GM23338 (cell line): ENCODE data around the gene HSPB9. TPM values are rescaled to one million over a fixed set of nuclear protein-coding genes. Genes with fewer than 3 reads are reported as not detected.
"Not testable (repeated sequence)": the region's sequence is repeated elsewhere in the genome, so short reads cannot be mapped to it uniquely, and the experiment has no call there.

Experiments used
- ATAC-seq: fragments of 200-7000 bp; cut with Tn5 transposase; 3 replicates; pipeline ENCODE4 v1.9.1; 2020
- DNase-seq: peaks from one replicate; pipeline ENCODE4 v3.0.0-alpha.2; 2015; ENCODE audit warnings: low spot score
- H2AFZ ChIP-seq: fragments of 200-600 bp; sonication (generic); 2 replicates; pipeline ENCODE4 v1.8.0; 2016; ENCODE audit warnings: antibody characterized with exemption, mild to moderate bottlenecking, moderate library complexity
- H3F3A ChIP-seq: fragments of 200-600 bp; sonication (generic); replicated peaks from 2 replicates; pipeline ENCODE4 v1.8.0; 2017; ENCODE audit warnings: antibody characterized with exemption, mixed run types, low read depth
- H3K27ac ChIP-seq: fragments of 200-600 bp; sonication (generic); 2 replicates; pipeline ENCODE4 v1.6.1; 2016; ENCODE audit warnings: low read depth
- H3K27me3 ChIP-seq: fragments of 200-600 bp; sonication (generic); 2 replicates; pipeline ENCODE4 v1.8.0; 2016; ENCODE audit warnings: mild to moderate bottlenecking, mixed run types, moderate library complexity; ENCODE audit not compliant: insufficient read depth
- H3K36me3 ChIP-seq: fragments of 200-600 bp; sonication (generic); 2 replicates; pipeline ENCODE4 v1.8.0; 2016; ENCODE audit warnings: mild to moderate bottlenecking; ENCODE audit not compliant: insufficient read depth
- H3K4me1 ChIP-seq: fragments of 200-600 bp; sonication (generic); 2 replicates; pipeline ENCODE4 v1.8.0; 2016; ENCODE audit warnings: mild to moderate bottlenecking, moderate library complexity; ENCODE audit not compliant: insufficient read depth
- H3K4me2 ChIP-seq: fragments of 200-600 bp; sonication (generic); 2 replicates; pipeline ENCODE4 v1.7.1; 2017; ENCODE audit warnings: mixed run types
- H3K4me3 ChIP-seq: fragments of 200-600 bp; sonication (generic); 2 replicates; pipeline ENCODE4 v1.6.1; 2016; ENCODE audit warnings: mixed run types
- H3K79me2 ChIP-seq: fragments of 200-600 bp; sonication (generic); replicated peaks from 2 replicates; pipeline ENCODE4 v1.8.0; 2017; ENCODE audit warnings: mild to moderate bottlenecking; ENCODE audit not compliant: insufficient read depth
- H3K9me2 ChIP-seq: fragments of 200-600 bp; sonication (generic); 2 replicates; pipeline ENCODE4 v1.8.0; 2017; ENCODE audit not compliant: insufficient read depth
- H4K20me1 ChIP-seq: fragments of 200-600 bp; sonication (generic); replicated peaks from 2 replicates; pipeline ENCODE4 v1.8.0; 2017; ENCODE audit warnings: mild to moderate bottlenecking; ENCODE audit not compliant: insufficient read depth
- H3K27ac Mint-ChIP-seq: 2 replicates; pipeline ENCODE4 v1.8.0; 2020; ENCODE audit warnings: inconsistent platforms, mild to moderate bottlenecking, moderate library complexity, mixed read lengths
- H3K27me3 Mint-ChIP-seq: 3 replicates; pipeline ENCODE4 v1.8.0; 2022; ENCODE audit warnings: low read depth, mild to moderate bottlenecking, moderate library complexity, mixed read lengths, inconsistent platforms; ENCODE audit not compliant: insufficient read depth, poor library complexity
- H3K36me3 Mint-ChIP-seq: 3 replicates; pipeline ENCODE4 v1.8.0; 2021; ENCODE audit warnings: low read depth, mild to moderate bottlenecking, inconsistent platforms, moderate library complexity, mixed read lengths
- H3K4me1 Mint-ChIP-seq: 3 replicates; pipeline ENCODE4 v1.8.0; 2020; ENCODE audit warnings: mild to moderate bottlenecking, inconsistent platforms, mixed read lengths
- H3K4me3 Mint-ChIP-seq: 3 replicates; pipeline ENCODE4 v1.8.0; 2021; ENCODE audit warnings: moderate library complexity, mild to moderate bottlenecking, inconsistent platforms, mixed read lengths
- H3K9me3 Mint-ChIP-seq: 3 replicates; pipeline ENCODE4 v1.8.0; 2020; ENCODE audit warnings: moderate library complexity, mild to moderate bottlenecking, inconsistent platforms, mixed read lengths
- CREB1 ChIP-seq: fragments of 250-450 bp; sonication (Bioruptor Pico); IDR thresholded peaks from 2 replicates; pipeline ENCODE4 v1.5.0; 2020; ENCODE audit warnings: low read depth, mild to moderate bottlenecking, moderate library complexity
- ETS1 ChIP-seq: IDR thresholded peaks from 2 replicates; pipeline ENCODE4 v1.6.1; 2016; ENCODE audit warnings: antibody characterized with exemption
- EZH2 ChIP-seq: fragments of 200-600 bp; sonication (generic); IDR thresholded peaks from one replicate; pipeline ENCODE4 v1.8.0; 2017; ENCODE audit warnings: antibody characterized with exemption, mild to moderate bottlenecking, low read depth; ENCODE audit not compliant: unreplicated experiment
- EZH2phosphoT487 ChIP-seq: fragments of 200-600 bp; sonication (generic); IDR thresholded peaks from one replicate; pipeline ENCODE4 v1.8.1; 2018; ENCODE audit warnings: antibody characterized with exemption; ENCODE audit not compliant: unreplicated experiment
- JUNB ChIP-seq: IDR thresholded peaks from one replicate; pipeline ENCODE4 v1.6.1; 2016; ENCODE audit warnings: antibody characterized with exemption; ENCODE audit not compliant: unreplicated experiment
- NANOG ChIP-seq: IDR thresholded peaks from 2 replicates; pipeline ENCODE4 v1.6.1; 2016; ENCODE audit warnings: antibody characterized with exemption, borderline replicate concordance
- POLR2AphosphoS5 ChIP-seq: IDR thresholded peaks from 2 replicates; pipeline ENCODE4 v1.6.1; 2016; ENCODE audit warnings: antibody characterized with exemption, low read depth
- REST ChIP-seq: IDR thresholded peaks from one replicate; pipeline ENCODE4 v1.6.1; 2018; ENCODE audit warnings: antibody characterized with exemption; ENCODE audit not compliant: unreplicated experiment
- STAT1 ChIP-seq: IDR thresholded peaks from one replicate; pipeline ENCODE4 v1.6.1; 2016; ENCODE audit warnings: antibody characterized with exemption; ENCODE audit not compliant: unreplicated experiment
- ZNF114 ChIP-seq: fragments of 250-450 bp; sonication (Bioruptor Pico); IDR thresholded peaks from 2 replicates; pipeline ENCODE4 v1.5.0; 2020; ENCODE audit warnings: mild to moderate bottlenecking, moderate library complexity
- ZNF331 ChIP-seq: fragments of 250-450 bp; sonication (Bioruptor Pico); IDR thresholded peaks from 2 replicates; pipeline ENCODE4 v1.5.0; 2020; ENCODE audit warnings: low read depth, mild to moderate bottlenecking, moderate library complexity
- ZNF462 ChIP-seq: fragments of 250-450 bp; sonication (Bioruptor Pico); IDR thresholded peaks from 2 replicates; pipeline ENCODE4 v1.5.0; 2020; ENCODE audit warnings: mild to moderate bottlenecking, moderate library complexity
- polyA plus RNA-seq: library from polyadenylated mRNA; unstranded; fragments of >200 nt; fragmentation: Nextera tagmentation; extraction: Ambion mirVana; gene quantifications from 2 replicates; pipeline ENCODE4 v1.2.1, GENCODE V29; 2016
- total RNA-seq: library from RNA; depleted of rRNA; stranded (reverse); fragments of >200 nt; shearing (Covaris generic); gene quantifications from 2 replicates; pipeline ENCODE4 v1.2.3, GENCODE V29; 2014

The HSPB9 gene
- total and polyA plus RNA-seq, 2 experiments from 2014 or later = 0.31 to 0.52 TPM

GRCh38 chr17:42142371-42142896 is 19.8 kb downstream of the HSPB9 start:
- no peak overlapping the region for H3K27ac ChIP-seq
- no peak overlapping the region for H2AFZ ChIP-seq
- H3K79me2 ChIP-seq = peaks cover 87% of the 10 kb centered on the region
- H3K27me3 ChIP-seq = no peaks in the 10 kb centered on the region
- no peak overlapping the region for H3K4me2 ChIP-seq
- DNase-seq = no peak
- H4K20me1 ChIP-seq = peaks cover 20% of the 10 kb centered on the region
- Mint-ChIP-seq H3K4me3 (no peak overlapping the region), H3K4me1 (no peaks in the 10 kb centered on the region; the same call in 2 of the 3 replicates), H3K36me3 (peaks cover 13% of the 10 kb centered on the region; the same call in 2 of the 3 replicates), H3K27me3 (no peaks in the 10 kb centered on the region), H3K27ac (no peak overlapping the region), H3K9me3 (no peaks in the 10 kb centered on the region)
- no peaks in the 10 kb centered on the region; the same call in 1 of the 2 replicates for H3K4me1 ChIP-seq
- no peak overlapping the region for H3K4me3 ChIP-seq
- H3F3A ChIP-seq = no peaks in the 10 kb centered on the region
- H3K36me3 ChIP-seq = no peaks in the 10 kb centered on the region
- no peak for TF ChIP-seq NANOG
- TF ChIP-seq ZNF114 = no peak
- no peak for TF ChIP-seq ETS1
- TF ChIP-seq EZH2phosphoT487 = no peak
- no peak for TF ChIP-seq POLR2AphosphoS5
- no peak for TF ChIP-seq ZNF331 (CRISPR knock-in tag)
- no peak for TF ChIP-seq JUNB
- TF ChIP-seq CREB1 (CRISPR knock-in tag) = no peak
- no peak for TF ChIP-seq ZNF462 (CRISPR knock-in tag)
- no peak for TF ChIP-seq STAT1
- TF ChIP-seq EZH2 = no peak
- TF ChIP-seq REST = no peak
- no peak for ATAC-seq
- H3K9me2 ChIP-seq = no peaks in the 10 kb centered on the region

GRCh38 chr17:42143138-42143537 is 20.5 kb downstream of the HSPB9 start:
- H3F3A ChIP-seq, H3K27me3 ChIP-seq, H3K4me2 ChIP-seq, H3K27ac Mint-ChIP-seq, ATAC-seq, H3K4me1 ChIP-seq, H3K36me3 ChIP-seq, H3K27ac ChIP-seq, H3K4me3 ChIP-seq, H3K4me1 Mint-ChIP-seq, H3K27me3 Mint-ChIP-seq, H3K4me3 Mint-ChIP-seq, H3K9me2 ChIP-seq, H3K9me3 Mint-ChIP-seq, H2AFZ ChIP-seq, DNase-seq: not testable (repeated sequence)
- Histone ChIP-seq H3K79me2 (peaks cover 86% of the 10 kb centered on the region), H4K20me1 (peaks cover 20% of the 10 kb centered on the region)
- H3K36me3 Mint-ChIP-seq = peaks cover 15% of the 10 kb centered on the region; the same call in 2 of the 3 replicates
